SK-N-MC (cell line): ENCODE measurements around the gene LTBP1.

Experiments
- EZH2 ChIP-seq: fragments of 200-600 bp; sonication (generic); IDR thresholded peaks from one replicate; pipeline ENCODE4 v1.6.1; 2017; ENCODE audit warnings: antibody characterized with exemption
- FOXP2 ChIP-seq: optimal IDR thresholded peaks from 2 replicates; pipeline ENCODE3; 2011; ENCODE audit warnings: mild to moderate bottlenecking, moderate library complexity; ENCODE audit not compliant: insufficient read depth; ENCODE audit errors: extremely low read length, control extremely low read depth
- POLR2AphosphoS5 ChIP-seq: IDR thresholded peaks from 2 replicates; pipeline ENCODE4 v1.6.1; 2012; ENCODE audit warnings: mild to moderate bottlenecking, low read depth, low read length, borderline replicate concordance

DNA sequence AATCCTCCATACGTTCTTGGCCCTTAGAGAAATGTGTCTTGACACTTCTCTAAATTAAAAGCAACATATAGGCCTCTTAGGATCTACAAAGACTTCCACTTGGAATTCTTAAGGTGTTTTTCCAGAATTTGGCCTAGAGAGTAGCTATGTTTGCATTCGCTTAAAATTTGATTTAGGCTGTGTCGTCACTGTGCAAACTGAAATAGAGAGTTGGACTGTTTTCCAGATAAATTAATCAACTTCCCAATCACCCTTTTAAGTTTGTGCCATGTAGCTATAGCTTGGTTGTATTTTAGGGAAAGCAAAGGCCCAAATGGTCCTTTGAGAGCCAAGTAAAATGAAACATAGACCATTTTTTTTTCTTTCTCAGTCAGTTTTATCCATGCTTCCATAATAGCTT lies 401.1 kb downstream of the LTBP1 start:
- TF ChIP-seq POLR2AphosphoS5 (no peak), EZH2 (no peak), FOXP2 (no peak)
